Activated naive CD4-positive, alpha-beta T cell treated with anti-CD3 and anti-CD28 coated beads, Interleukin-2, amount 50 U/mL, for 16 hours (primary cell): ENCODE results near the gene GPR139.

Experiments used
- DNase-seq: peaks from one replicate; pipeline ENCODE4 v3.0.0-alpha.2; 2020

GPR139 gene

GRCh38 chr16:20051611-20052010 is 22.1 kb downstream of the GPR139 start:
- DNase-seq = no peak

GRCh38 chr16:20051147-20051546 is 22.5 kb downstream of the GPR139 start:
- DNase-seq = no peak

GRCh38 chr16:20049831-20050230 is 23.9 kb downstream of the GPR139 start:
- no peak for DNase-seq

- no peak for DNase-seq
These were observed 27.8 kb downstream of the GPR139 start for GRCh38 chr16:20045886-20046285.

GRCh38 chr16:20042848-20043247 is 30.8 kb downstream of the GPR139 start:
- DNase-seq = no peak

GRCh38 chr16:20041924-20042596 is 31.6 kb downstream of the GPR139 start:
- no peak for DNase-seq

GRCh38 chr16:20040011-20040410 is 33.7 kb downstream of the GPR139 start:
- DNase-seq = no peak

GRCh38 chr16:20029611-20030010 is 44.1 kb downstream of the GPR139 start:
- no peak for DNase-seq

- DNase-seq = no peak
These were observed 47.2 kb downstream of the GPR139 start for GRCh38 chr16:20026361-20027072.

GRCh38 chr16:20023190-20023589 is 50.5 kb downstream of the GPR139 start:
- no peak for DNase-seq

- DNase-seq = no peak
These were observed 52.7 kb downstream of the GPR139 start for GRCh38 chr16:20020976-20021375.

- DNase-seq = no peak
These were observed 53.6 kb downstream of the GPR139 start for GRCh38 chr16:20020083-20020482.

GRCh38 chr16:20016234-20016633 is 57.5 kb downstream of the GPR139 start:
- no peak for DNase-seq

- no peak for DNase-seq
These were observed 68.8 kb downstream of the GPR139 start for GRCh38 chr16:20004931-20005330.

GRCh38 chr16:20002936-20003335 is 70.8 kb downstream of the GPR139 start:
- DNase-seq = no peak

- DNase-seq = no peak
These were observed 71.6 kb downstream of the GPR139 start for GRCh38 chr16:20001856-20002707.

- no peak for DNase-seq
These were observed 76.0 kb downstream of the GPR139 start for GRCh38 chr16:19997734-19998133.

GRCh38 chr16:19997264-19997663 is 76.4 kb downstream of the GPR139 start:
- DNase-seq = no peak

- DNase-seq = no peak
These were observed 79.1 kb downstream of the GPR139 start for GRCh38 chr16:19994466-19995170.

GRCh38 chr16:19991614-19992013 is 82.1 kb downstream of the GPR139 start:
- DNase-seq = no peak

GRCh38 chr16:19984135-19984534 is 89.6 kb downstream of the GPR139 start:
- DNase-seq = no peak
